GM10248 (cell line): ENCODE data around the gene MAPK1.

Source experiments
- CTCF ChIA-PET: fragments of 300-600 bp; sonication (Branson Sonifier 250); formaldehyde crosslinking; extraction: SDS; loops from one replicate; lab custom pipeline; 2021; ENCODE audit warnings: antibody characterized with exemption; lab: Yijun Ruan, JAX
- POLR2A ChIA-PET: fragments of 350-650 bp; sonication (Branson Sonifier 250); formaldehyde crosslinking; extraction: SDS; loops from one replicate; lab custom pipeline; 2020; ENCODE audit warnings: antibody characterized with exemption; lab: Yijun Ruan, JAX
- DNase-seq: peaks from one replicate; pipeline ENCODE4 v3.0.0; 2012; ENCODE audit errors: extremely low spot score
- TF ChIP-seq, protein P1 (sequence below): IDR thresholded peaks from 2 replicates; pipeline ENCODE4 v1.5.1; 2012; ENCODE audit warnings: mild to moderate bottlenecking, low read depth; ENCODE audit errors: extremely low read depth, missing control alignments, control extremely low read depth

MAPK1 gene

DNA sequence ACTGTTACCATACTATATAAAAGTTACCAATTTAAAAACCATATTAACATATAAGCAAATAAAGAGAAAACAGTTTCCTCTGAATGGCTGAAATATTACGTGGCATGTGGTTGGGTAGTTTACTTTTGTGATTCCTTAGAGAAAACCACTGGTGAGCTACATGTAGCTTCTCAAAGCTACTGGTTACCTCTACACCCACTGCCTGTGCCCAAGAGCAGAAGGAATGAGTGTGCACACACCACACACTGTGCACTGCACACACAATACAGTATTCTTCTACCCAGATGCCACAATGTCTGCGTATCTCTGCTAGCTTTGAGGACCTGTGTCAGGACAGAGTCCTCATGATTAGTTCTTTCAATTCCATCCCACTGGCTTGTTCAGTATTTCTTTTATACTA is 106.4 kb downstream of the MAPK1 start:
- CTCF ChIA-PET = interaction anchor here (1.2 to 2.0 kb wide), 3 partner anchors 10 to 29 kb away, joined by 3 to 5 read pairs (median 3); no protein-coding TSS in a partner anchor
- DNase-seq = no peak
- TF ChIP-seq, protein P1, sequence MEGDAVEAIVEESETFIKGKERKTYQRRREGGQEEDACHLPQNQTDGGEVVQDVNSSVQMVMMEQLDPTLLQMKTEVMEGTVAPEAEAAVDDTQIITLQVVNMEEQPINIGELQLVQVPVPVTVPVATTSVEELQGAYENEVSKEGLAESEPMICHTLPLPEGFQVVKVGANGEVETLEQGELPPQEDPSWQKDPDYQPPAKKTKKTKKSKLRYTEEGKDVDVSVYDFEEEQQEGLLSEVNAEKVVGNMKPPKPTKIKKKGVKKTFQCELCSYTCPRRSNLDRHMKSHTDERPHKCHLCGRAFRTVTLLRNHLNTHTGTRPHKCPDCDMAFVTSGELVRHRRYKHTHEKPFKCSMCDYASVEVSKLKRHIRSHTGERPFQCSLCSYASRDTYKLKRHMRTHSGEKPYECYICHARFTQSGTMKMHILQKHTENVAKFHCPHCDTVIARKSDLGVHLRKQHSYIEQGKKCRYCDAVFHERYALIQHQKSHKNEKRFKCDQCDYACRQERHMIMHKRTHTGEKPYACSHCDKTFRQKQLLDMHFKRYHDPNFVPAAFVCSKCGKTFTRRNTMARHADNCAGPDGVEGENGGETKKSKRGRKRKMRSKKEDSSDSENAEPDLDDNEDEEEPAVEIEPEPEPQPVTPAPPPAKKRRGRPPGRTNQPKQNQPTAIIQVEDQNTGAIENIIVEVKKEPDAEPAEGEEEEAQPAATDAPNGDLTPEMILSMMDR = no peak
- POLR2A ChIA-PET = no interaction called here

DNA sequence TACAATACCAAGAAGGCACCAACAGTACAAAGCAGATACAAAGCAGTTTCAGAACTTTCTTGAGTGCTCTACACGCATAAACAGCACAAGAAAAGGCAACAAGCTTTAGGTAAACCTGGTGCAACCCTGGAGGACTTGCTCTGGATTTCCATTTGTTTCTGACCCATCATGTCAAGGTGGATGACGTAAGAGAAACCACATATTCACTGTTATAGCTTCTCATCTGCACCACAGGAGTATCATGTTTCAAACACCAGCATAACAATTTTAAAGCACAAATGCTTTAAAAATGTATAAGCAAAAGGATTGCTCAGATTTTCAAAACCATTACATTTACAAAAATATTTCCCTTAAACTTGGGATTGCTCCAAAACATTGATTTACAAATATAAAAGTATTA is 106.8 kb downstream of the MAPK1 start:
- TF ChIP-seq, protein P1 = no peak
- DNase-seq = no peak
- ChIA-PET POLR2A (no interaction called here), CTCF (interaction anchor here (1.5 to 2.0 kb wide), 2 partner anchors 11 to 30 kb away, joined by 3 to 5 read pairs; no protein-coding TSS in a partner anchor)

DNA sequence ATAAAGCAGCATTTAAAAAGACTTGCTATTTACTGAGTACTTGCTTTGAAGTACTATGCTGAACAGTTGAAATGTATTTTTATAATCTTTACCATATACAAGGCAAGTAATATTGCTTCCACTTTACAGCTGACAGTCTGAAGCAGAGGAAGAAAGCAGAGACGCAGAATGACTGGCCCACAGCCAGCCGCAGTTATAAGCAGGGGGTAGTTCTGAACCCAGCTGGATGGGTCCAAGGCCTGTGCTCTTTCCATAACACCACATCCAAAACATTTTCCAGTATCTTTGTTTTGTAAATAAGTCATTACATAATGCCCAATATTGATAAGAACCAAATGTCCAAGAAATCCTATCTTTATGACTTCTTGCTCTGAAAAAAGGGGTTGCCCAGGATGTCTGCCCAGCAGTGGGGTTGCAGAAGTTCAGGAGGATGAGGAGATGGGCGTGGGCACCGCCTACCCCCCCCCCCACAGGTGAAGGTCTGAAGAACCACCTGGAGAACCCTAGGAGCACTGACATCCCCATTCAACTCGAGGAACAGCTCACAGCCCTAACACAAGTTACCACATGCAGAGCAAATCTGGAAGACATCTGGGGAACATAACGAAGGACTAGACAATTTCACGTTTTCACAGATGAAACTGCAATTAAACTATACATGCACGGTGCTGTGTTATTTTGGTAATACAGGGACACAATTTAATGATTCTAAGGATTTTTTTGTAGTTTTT is 107.6 kb downstream of the MAPK1 start:
- ChIA-PET CTCF (interaction anchor here (1.0 to 2.0 kb wide), 3 partner anchors 12 to 193 kb away, joined by 3 to 5 read pairs (median 3); partner anchors contain the start of gene PPM1F), POLR2A (no interaction called here)

DNA sequence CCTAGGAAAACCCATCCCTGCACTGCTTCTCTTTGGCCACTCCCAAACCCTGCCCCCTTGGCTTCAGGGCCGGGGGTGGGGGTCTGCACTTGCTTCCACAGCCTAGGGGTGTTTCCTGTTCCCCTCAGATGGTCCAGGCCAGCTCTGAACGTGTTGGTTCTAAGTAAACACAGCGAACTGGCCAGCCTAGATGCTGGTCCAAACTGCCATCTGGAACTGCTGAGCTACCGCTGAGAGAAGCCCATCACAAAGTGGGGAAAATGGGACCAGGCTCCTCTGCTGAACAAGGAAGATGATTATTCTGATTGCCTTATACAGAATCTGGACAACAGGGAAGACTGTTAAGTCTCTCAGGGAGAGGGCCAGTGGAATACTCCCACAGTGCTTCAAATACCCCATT is 108.4 kb downstream of the MAPK1 start:
- CTCF ChIA-PET = interaction anchor here (1.0 to 2.0 kb wide), 2 partner anchors 31 to 194 kb away, joined by 3 to 5 read pairs; partner anchors contain the start of gene PPM1F

More for the DNA sequence above, 107.6 kb downstream of the MAPK1 start:
- DNase-seq = no peak
- TF ChIP-seq, protein P1 = no peak

DNA sequence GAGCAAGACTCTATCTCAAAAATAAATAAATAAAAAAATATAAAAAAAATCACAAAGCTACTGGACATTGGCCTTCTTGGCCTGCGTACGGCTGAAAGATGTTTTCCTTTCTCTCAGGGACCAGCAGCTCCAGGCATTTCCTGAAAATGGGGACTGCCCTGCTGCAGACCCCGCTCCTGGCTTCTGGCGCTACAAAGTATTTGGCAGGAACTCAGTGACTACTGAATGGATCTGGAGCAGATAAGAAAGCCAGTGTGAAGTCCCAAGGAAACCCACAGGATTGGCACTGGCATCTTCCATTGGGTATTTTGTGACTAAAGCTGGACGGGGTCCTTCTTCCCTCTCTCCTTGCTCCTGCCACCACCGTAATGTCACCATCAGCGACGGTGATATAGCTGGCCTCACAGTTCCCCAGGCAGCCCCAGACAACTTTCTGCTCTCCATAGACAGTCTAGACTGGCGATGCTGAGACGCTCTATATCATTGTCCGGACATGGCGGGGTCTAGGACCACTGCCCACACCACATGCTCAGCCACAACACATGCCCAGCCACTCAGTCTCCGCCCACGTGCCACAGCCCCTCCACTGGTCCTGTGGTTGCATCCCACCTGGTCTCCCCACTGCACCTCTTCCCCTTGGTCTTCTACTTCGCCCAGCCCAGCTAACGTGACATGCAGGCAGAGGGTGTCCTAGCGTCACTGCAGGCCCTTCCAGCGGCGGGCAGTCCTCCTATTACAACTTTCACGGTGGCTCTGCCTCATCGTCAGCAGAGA is 109.2 kb downstream of the MAPK1 start:
- no peak for DNase-seq
- ChIA-PET CTCF (interaction anchor here (1.0 to 2.0 kb wide), 2 partner anchors 180 to 194 kb away, joined by 3 to 7 read pairs; partner anchors contain the start of gene PPM1F), POLR2A (interaction anchor here (0.6 kb wide), 1 partner anchor 34 kb away, joined by 4 read pairs; no protein-coding TSS in a partner anchor)
- TF ChIP-seq, protein P1 = no peak

More for the DNA sequence above, 108.4 kb downstream of the MAPK1 start:
- TF ChIP-seq, protein P1 = no peak
- POLR2A ChIA-PET = no interaction called here
- no peak for DNase-seq

DNA sequence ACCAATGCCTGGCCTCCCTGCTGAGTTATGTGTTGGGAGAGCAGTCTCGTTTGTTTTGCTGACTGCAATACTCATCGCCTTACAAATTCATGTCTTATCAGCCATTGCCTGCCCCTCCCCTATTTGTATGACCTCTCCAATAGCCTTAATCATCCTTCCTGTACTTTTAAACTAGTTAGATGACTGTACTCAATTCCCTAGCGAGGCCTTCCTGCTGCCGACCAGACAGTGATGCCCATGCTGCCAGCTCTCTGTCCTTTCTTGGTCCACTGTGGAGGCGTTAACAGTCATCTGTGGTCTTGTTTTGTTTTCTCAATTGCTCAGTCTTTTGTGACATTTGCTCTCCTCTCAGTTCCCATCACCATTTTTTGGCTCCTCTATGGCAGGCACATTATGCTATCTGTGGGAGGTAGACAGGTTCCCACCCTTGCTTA is 111.6 kb downstream of the MAPK1 start:
- POLR2A ChIA-PET = no interaction called here
- peak; percentile 64 for DNase-seq
- CTCF ChIA-PET = no interaction called here
- TF ChIP-seq, protein P1 = no peak
